ENCODE results near the gene BMF.
"Not testable (repeated sequence)": the region's sequence is repeated elsewhere in the genome, so short reads cannot be mapped to it uniquely, and the experiment has no call there.

BMF gene, protein sequence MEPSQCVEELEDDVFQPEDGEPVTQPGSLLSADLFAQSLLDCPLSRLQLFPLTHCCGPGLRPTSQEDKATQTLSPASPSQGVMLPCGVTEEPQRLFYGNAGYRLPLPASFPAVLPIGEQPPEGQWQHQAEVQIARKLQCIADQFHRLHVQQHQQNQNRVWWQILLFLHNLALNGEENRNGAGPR

DNA sequence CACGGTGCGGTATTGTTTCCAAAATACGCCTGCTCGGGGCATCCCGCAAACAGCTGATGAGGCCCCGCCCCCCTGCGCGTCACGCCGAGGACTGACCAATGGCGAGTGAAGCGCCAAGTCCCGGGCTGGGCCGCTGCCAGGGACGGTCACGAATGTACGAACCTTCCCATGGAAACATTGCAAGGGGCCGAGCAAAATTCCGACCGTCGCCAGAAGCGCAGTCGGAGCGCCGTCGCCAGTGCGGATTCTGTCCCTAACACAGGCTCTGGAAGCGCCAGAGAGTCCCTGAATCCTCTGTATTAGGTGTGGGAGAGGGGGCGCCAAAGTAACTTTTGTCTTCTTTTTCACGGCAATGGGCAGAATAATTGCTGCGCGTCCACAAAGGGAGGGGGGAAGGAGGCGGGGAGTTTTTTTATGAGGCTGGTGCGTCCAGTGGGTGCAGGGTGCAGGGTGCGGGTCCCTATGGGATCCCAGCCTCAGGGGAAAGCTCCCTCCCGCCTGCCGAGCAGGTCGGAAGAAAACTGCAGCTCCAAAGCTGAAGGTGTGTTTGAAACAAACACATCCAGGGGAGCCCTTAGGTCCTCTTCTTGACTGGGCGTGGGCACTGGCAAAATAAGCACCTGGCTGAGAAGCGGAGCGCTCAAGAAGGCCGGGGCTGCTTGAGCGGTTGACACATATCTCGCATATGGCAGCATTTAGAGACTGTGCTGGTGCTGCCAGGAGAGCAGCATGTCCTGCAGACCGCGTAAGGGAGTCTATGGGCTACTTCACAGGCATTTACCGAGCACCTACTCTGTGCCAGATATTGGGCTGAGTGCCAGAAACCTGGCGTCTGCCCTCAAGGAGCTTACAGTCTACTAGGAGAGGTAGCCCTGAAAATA lies at the start of gene BMF:
BMF (minus strand) TSS at position 25 of the 881 bp plus-strand sequence. CDS start 2,793 bp downstream, outside the sequence.
- Mint-ChIP-seq H3K27me3 (ENCODE audit: low read depth) (peaks cover 8% of the 10 kb centered on the region), H3K36me3 (ENCODE audit: low read depth) (peaks cover 25% of the 10 kb centered on the region), H3K4me3 (peak within 1 kb of the TSS; percentile 92 to 99 (median 92)), H3K9me3 (no peaks in the 10 kb centered on the region), H3K27ac (peak within 1 kb of the TSS; percentile 83 to 91 (median 89)), H3K4me1 (peaks cover 54% of the 10 kb centered on the region)
- TF ChIP-seq, protein P1, sequence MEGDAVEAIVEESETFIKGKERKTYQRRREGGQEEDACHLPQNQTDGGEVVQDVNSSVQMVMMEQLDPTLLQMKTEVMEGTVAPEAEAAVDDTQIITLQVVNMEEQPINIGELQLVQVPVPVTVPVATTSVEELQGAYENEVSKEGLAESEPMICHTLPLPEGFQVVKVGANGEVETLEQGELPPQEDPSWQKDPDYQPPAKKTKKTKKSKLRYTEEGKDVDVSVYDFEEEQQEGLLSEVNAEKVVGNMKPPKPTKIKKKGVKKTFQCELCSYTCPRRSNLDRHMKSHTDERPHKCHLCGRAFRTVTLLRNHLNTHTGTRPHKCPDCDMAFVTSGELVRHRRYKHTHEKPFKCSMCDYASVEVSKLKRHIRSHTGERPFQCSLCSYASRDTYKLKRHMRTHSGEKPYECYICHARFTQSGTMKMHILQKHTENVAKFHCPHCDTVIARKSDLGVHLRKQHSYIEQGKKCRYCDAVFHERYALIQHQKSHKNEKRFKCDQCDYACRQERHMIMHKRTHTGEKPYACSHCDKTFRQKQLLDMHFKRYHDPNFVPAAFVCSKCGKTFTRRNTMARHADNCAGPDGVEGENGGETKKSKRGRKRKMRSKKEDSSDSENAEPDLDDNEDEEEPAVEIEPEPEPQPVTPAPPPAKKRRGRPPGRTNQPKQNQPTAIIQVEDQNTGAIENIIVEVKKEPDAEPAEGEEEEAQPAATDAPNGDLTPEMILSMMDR (IDR thresholded peaks at IDR 0.05; ENCODE audit: unreplicated experiment in 3 of 3): peak; percentile 31 to 47 (median 43)

DNA sequence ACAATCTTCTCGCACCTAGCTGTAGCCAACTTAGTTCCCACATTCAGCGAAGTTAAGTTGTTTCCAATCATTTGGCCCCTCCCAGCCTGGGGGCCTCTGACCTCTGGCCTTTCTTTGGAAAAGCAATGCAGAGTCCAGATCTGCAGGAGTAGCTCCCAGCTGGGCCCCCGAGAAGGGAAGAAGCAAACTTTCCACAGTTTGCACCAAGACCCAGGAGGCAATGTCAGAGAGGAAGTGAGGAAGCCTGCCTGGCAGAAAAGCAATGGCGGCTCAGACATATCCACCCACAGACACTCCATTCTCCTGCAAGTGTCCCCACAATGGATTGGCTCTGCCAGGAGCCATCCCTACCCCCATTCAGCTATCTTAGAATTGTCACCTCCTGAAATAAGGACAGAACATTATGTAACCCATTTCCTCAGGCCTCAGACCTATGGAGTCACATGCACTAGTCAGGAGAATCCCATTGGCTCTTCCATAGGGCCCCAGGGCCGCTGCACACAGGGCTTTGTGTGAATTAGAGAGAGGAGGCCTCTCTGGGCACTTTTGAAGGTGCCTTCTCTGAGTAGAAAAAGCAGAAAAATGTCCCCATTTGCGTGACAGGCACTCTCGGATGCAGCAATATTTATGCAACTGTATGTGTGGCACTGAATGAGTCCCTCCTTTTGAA lies 49.2 kb upstream of the BMF start:
- TF ChIP-seq, protein P1 (IDR thresholded peaks at IDR 0.05; ENCODE audit: unreplicated experiment in 3 of 3): no peak
- Mint-ChIP-seq H3K4me1 (peaks cover 12% of the 10 kb centered on the region), H3K27me3 (ENCODE audit: low read depth) (no peaks in the 10 kb centered on the region), H3K9me3 (no peaks in the 10 kb centered on the region), H3K27ac (no peak overlapping the region), H3K4me3 (no peak overlapping the region), H3K36me3 (ENCODE audit: low read depth) (no peaks in the 10 kb centered on the region)

DNA sequence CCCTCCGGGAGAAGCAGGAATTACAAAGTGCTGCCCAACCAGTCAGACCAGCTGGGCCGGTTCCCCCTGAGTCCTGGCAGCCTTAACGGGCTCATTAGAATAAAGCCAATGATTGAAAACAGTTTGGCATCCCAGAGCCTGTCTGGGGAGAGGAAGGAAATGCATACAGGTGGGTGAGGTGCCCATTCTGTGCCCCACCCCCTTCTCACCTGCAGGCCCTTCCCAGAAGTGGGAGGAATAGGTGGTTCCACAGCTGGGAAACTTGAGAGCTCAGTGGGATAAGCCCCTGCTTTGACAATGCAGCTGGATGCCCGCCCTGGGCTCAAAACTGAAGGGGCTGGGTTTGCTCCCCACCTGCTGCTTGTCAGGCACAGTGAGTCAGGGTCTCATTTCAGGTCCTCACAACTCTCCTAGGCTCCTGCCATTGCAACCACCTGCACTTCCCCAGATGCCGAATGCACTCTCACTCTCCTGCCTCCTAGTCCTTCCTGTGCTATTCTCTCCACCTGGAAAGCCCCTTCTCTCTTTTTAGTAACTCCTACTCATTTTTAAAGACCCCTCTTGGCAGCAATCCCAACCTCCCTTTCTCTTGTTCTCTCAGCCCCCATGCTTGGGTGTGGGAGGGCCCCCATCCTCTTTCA lies 46.7 kb upstream of the BMF start:
- Mint-ChIP-seq H3K4me3 (no peak overlapping the region), H3K9me3 (no peaks in the 10 kb centered on the region), H3K36me3 (ENCODE audit: low read depth) (no peaks in the 10 kb centered on the region), H3K27me3 (ENCODE audit: low read depth) (peaks cover 4% of the 10 kb centered on the region), H3K4me1 (peaks cover 22% of the 10 kb centered on the region), H3K27ac (peak overlapping the region; percentile 81 to 94 (median 83))
- TF ChIP-seq, protein P1 (IDR thresholded peaks at IDR 0.05; ENCODE audit: unreplicated experiment in 3 of 3): no peak

DNA sequence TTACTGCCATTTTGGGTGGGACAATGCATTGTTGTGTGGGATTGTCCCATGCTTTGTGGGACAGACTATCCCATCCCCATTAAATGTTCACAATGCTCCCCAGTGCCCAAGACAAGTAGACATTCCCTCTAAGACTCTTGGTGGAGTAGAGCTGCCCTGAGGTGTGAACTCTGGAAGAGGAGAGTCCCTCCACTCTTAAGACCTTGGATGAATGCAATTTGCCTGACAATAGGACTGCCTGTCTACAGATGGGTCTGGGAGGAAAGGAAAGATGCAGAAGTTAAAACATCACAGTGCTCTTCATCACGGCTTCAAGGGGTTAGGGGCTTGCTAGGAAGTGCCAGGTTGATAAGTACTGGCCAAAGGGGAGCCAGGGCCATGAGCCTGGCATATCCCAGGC lies 46.1 kb upstream of the BMF start:
- H3K4me1 Mint-ChIP-seq: peaks cover 28% of the 10 kb centered on the region
- H3K4me3 Mint-ChIP-seq; H3K27me3 Mint-ChIP-seq (ENCODE audit: low read depth); H3K9me3 Mint-ChIP-seq; H3K36me3 Mint-ChIP-seq (ENCODE audit: low read depth): not testable (repeated sequence)
- H3K27ac Mint-ChIP-seq: peak overlapping the region; percentile 81 to 94 (median 83)

DNA sequence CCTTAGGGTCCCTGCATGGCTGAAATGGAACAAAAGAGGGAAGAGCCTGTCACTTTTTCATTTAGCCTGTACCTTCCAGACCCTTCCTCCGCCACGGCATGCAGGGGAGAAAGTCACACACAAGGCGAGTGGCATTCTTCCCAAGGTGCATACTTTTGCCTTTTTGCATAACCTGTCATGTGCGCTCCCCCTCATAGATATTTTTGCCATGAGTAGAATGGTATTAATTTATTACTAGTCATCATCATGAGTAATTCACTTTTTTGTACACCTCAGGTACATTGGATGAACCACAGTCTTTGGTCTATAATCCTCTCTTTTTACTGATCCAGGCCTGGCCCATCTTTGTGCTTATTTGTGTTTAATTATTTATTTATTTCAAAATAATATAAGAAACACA lies 43.3 kb upstream of the BMF start:
- TF ChIP-seq, protein P1 (IDR thresholded peaks at IDR 0.05; ENCODE audit: unreplicated experiment in 3 of 3): no peak
- no peak overlapping the region for H3K4me3 Mint-ChIP-seq
- H3K27me3 Mint-ChIP-seq (ENCODE audit: low read depth): peaks cover 4% of the 10 kb centered on the region
- no peak overlapping the region for H3K27ac Mint-ChIP-seq
- H3K36me3 Mint-ChIP-seq (ENCODE audit: low read depth): no peaks in the 10 kb centered on the region
- peaks cover 28% of the 10 kb centered on the region for H3K4me1 Mint-ChIP-seq
- H3K9me3 Mint-ChIP-seq: no peaks in the 10 kb centered on the region

DNA sequence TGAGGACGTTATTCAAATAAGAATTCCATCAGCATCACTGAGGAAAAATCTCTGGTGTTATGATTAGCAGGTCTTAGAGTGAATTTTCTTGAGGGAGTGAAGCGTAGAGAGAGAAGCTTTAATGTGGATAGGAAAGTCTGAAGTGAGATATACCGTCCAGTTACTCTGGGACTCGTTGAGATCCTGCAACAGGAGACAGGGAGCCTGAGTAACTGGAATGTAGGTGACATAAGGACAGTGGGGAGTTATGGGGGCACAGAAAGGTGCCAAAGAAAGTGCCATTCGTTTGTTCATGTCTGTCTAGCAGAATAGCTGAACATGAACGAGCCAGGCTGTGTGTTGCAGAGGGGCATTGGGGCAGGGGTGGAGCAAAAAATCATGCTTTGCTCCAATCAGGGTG lies 42.8 kb upstream of the BMF start:
- peaks cover 28% of the 10 kb centered on the region for H3K4me1 Mint-ChIP-seq
- H3K9me3 Mint-ChIP-seq: no peaks in the 10 kb centered on the region
- H3K27me3 Mint-ChIP-seq (ENCODE audit: low read depth): peaks cover 4% of the 10 kb centered on the region
- TF ChIP-seq, protein P1 (IDR thresholded peaks at IDR 0.05; ENCODE audit: unreplicated experiment in 3 of 3): no peak
- no peaks in the 10 kb centered on the region for H3K36me3 Mint-ChIP-seq (ENCODE audit: low read depth)
- peak overlapping the region in 1 of 3 experiments; percentile 16 for H3K27ac Mint-ChIP-seq
- no peak overlapping the region for H3K4me3 Mint-ChIP-seq

Data from nephron (organoid).